Esophagus muscularis mucosa (tissue), 4 donors: ENCODE results near the gene AP1M2. TPM values are rescaled to one million over a fixed set of nuclear protein-coding genes. Genes with fewer than 3 reads are reported as not detected.
"Not testable (repeated sequence)": the region's sequence is repeated elsewhere in the genome, so short reads cannot be mapped to it uniquely, and the experiment has no call there.

Experiments
- DNase-seq: peaks from one replicate; pipeline ENCODE4 v3.0.0-alpha.2; 2017; ENCODE audit errors: extremely low spot score
- H3K27ac ChIP-seq, 4 donors: fragments of 200-600 bp; sonication (generic); replicated peaks in 1 of 4; 1 replicate in 3 of 4; 2 replicates in 1 of 4; pipeline ENCODE4 v1.5.1; 2016 to 2019; ENCODE audit warnings: mild to moderate bottlenecking in 1 of 4
- H3K27me3 ChIP-seq, 4 donors: fragments of 200-600 bp; sonication (generic); one replicate each; pipeline versions ENCODE4 v1.5.1 to v1.6.0; 2016 to 2019
- H3K36me3 ChIP-seq, 4 donors: fragments of 200-600 bp; sonication (generic); one replicate each; pipeline ENCODE4 v1.5.1; 2016 to 2019
- H3K4me1 ChIP-seq, 4 donors: fragments of 200-600 bp; sonication (generic); one replicate each; pipeline ENCODE4 v1.5.1; 2016 to 2019
- H3K4me3 ChIP-seq, 4 donors: fragments of 200-600 bp; sonication (generic); 1 replicate in 2 of 4; 2 replicates in 2 of 4; pipeline ENCODE4 v1.5.1; 2016 to 2019; ENCODE audit warnings: mild to moderate bottlenecking in 4 of 4, moderate library complexity in 1 of 4
- H3K9me3 ChIP-seq, 4 donors: fragments of 200-600 bp; sonication (generic); 1 replicate in 3 of 4; 2 replicates in 1 of 4; pipeline ENCODE4 v1.5.1; 2016 to 2019
- EP300 ChIP-seq: sonication (generic); formaldehyde crosslinking; IDR thresholded peaks from one replicate; pipeline ENCODE4 v1.6.1; 2017; ENCODE audit warnings: antibody characterized with exemption
- POLR2A ChIP-seq: fragments of 450-650 bp; IDR thresholded peaks from one replicate; pipeline ENCODE4 v1.6.1; 2017; ENCODE audit warnings: antibody characterized with exemption, moderate library complexity, mild to moderate bottlenecking, low read depth
- POLR2AphosphoS5 ChIP-seq, 2 donors: sonication (generic); formaldehyde crosslinking; IDR thresholded peaks; one replicate each; pipeline ENCODE4 v1.6.1; 2017; ENCODE audit warnings: antibody characterized with exemption in 2 of 2
- WGBS: methylation state at CpG from one replicate; pipeline ENCODE4 v1.1.5; 2018; 5-methylcytosine and 5-hydroxymethylcytosine counted together
- intact Hi-C: fragments of 100-400 bp; cut with DNase I; formaldehyde crosslinking; loops from one replicate; pipeline ENCODE4 v1.15.1; 2023
- total RNA-seq, 4 donors: library from RNA; depleted of rRNA; stranded (reverse); fragments of >200 nt; gene quantifications; one replicate each; pipeline versions ENCODE4 v1.1.0 to v1.2.1, GENCODE V29; 2016
- TF ChIP-seq, protein P1 (sequence below), 3 experiments: fragments of 200-600 bp in 2 of 3; fragments of 450-650 bp in 1 of 3; sonication (generic) in 2 of 3; IDR thresholded peaks; one replicate each; pipeline ENCODE4 v1.5.1; 2017 to 2019; ENCODE audit warnings: antibody characterized with exemption in 3 of 3, mild to moderate bottlenecking in 2 of 3, moderate library complexity in 1 of 3

The AP1M2 gene
- total RNA-seq, 4 donors from 2014 or later = not detected

DNA sequence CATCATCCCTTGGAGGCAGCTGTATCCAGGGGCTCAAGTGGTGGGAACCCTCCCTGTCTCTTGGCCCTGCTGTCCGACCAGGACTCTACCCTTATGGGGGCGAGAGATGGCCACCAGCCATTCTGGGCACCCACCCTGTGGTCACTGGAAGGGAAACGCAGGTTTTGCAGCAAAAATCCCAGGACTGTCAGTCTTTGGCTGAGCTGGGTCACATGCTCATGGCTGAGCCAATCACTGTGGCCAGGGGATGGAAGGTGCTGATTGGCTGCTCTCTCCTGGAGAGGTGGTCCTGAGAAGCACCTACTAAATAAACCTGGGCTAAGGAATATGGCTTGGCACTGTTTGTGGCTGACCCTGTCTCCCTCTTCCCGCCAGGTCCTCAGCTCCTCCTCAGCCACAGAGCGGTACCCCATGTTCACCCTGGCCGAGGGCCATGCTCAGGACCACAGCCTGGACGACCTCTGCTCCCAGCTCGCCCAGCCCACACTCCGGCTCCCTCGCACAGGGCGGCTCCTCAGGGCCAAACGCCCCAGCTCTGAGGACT is 34.5 kb downstream of the AP1M2 start:
- peaks cover 0 to 4% (median 0%) of the 10 kb centered on the region in 4 donors for H3K4me1 ChIP-seq
- no peak overlapping the region for H3K4me3 ChIP-seq
- H3K9me3 ChIP-seq = no peaks in the 10 kb centered on the region
- WGBS = 78% methylated on average over 12 of the region's 12 CpGs
- peaks cover 68 to 100% (median 98%) of the 10 kb centered on the region in 4 donors for H3K36me3 ChIP-seq
- DNase-seq = no peak
- no peak overlapping the region for H3K27ac ChIP-seq
- no peaks in the 10 kb centered on the region for H3K27me3 ChIP-seq
- TF ChIP-seq POLR2A (no peak), POLR2AphosphoS5 (IDR thresholded peaks at IDR 0.05) (no peak), EP300 (no peak)
- TF ChIP-seq, protein P1, sequence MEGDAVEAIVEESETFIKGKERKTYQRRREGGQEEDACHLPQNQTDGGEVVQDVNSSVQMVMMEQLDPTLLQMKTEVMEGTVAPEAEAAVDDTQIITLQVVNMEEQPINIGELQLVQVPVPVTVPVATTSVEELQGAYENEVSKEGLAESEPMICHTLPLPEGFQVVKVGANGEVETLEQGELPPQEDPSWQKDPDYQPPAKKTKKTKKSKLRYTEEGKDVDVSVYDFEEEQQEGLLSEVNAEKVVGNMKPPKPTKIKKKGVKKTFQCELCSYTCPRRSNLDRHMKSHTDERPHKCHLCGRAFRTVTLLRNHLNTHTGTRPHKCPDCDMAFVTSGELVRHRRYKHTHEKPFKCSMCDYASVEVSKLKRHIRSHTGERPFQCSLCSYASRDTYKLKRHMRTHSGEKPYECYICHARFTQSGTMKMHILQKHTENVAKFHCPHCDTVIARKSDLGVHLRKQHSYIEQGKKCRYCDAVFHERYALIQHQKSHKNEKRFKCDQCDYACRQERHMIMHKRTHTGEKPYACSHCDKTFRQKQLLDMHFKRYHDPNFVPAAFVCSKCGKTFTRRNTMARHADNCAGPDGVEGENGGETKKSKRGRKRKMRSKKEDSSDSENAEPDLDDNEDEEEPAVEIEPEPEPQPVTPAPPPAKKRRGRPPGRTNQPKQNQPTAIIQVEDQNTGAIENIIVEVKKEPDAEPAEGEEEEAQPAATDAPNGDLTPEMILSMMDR (IDR thresholded peaks at IDR 0.05) = no peak
- intact Hi-C loops = loop anchor here (5.0 kb wide), 1 partner anchor 50 kb away; the partner anchor contains the start of gene KEAP1

GRCh38 chr19:10551698-10552301 is 35.3 kb downstream of the AP1M2 start:
- Histone ChIP-seq H3K27me3 (no peaks in the 10 kb centered on the region), H3K36me3 (peaks cover 73 to 100% (median 98%) of the 10 kb centered on the region in 4 donors), H3K9me3 (no peaks in the 10 kb centered on the region), H3K27ac (no peak overlapping the region), H3K4me1 (peaks cover 0 to 4% (median under 1%) of the 10 kb centered on the region in 4 donors), H3K4me3 (no peak overlapping the region)
- intact Hi-C loops = loop anchor here (5.0 kb wide), 1 partner anchor 49 kb away; the partner anchor contains the start of gene KEAP1
- TF ChIP-seq POLR2AphosphoS5 (IDR thresholded peaks at IDR 0.05) (no peak), POLR2A (no peak), EP300 (no peak)
- TF ChIP-seq, protein P1 (IDR thresholded peaks at IDR 0.05) = no peak
- no peak for DNase-seq
- WGBS = 94% methylated on average over 10 of the region's 12 CpGs

DNA sequence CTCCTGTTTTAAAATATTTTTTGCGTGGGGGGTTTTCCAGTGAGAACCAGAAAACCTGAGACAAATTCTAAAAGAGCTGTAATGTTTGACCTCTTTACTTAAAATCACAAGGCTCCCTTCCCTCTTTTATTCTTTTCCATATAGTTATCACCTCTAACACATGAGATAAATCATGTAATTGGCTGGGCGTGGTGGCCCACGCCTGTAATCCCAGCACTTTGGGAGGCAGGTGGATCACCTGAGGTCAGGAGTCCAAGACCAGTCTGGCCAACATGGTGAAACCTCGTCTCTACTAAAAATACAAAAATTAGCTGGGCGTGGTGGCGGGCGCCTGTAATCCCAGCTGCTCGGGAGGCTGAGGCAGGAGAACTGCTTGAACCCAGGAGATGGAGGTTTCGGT is 36.1 kb downstream of the AP1M2 start:
- not testable (repeated sequence) for DNase-seq, H3K4me3 ChIP-seq, H3K9me3 ChIP-seq, H3K27ac ChIP-seq, H3K4me1 ChIP-seq, H3K27me3 ChIP-seq
- intact Hi-C loops = loop anchor here (5.0 kb wide), 1 partner anchor 49 kb away; the partner anchor contains the start of gene KEAP1
- peaks cover 71 to 99% (median 96%) of the 10 kb centered on the region in 4 donors for H3K36me3 ChIP-seq
- 95% methylated on average over 9 of the region's 9 CpGs for WGBS

GRCh38 chr19:10550336-10550735 is 36.8 kb downstream of the AP1M2 start:
- Histone ChIP-seq H3K4me3 (no peak overlapping the region), H3K4me1 (peaks cover 5 to 16% (median 10%) of the 10 kb centered on the region in 4 donors), H3K36me3 (peaks cover 66 to 95% (median 91%) of the 10 kb centered on the region in 4 donors), H3K9me3 (no peaks in the 10 kb centered on the region), H3K27me3 (no peaks in the 10 kb centered on the region), H3K27ac (no peak overlapping the region)
- TF ChIP-seq, protein P1 (IDR thresholded peaks at IDR 0.05) = no peak
- TF ChIP-seq POLR2A (no peak), POLR2AphosphoS5 (IDR thresholded peaks at IDR 0.05) (no peak), EP300 (no peak)
- WGBS = 93% methylated on average over 6 of the region's 6 CpGs
- DNase-seq = no peak
- intact Hi-C loops = loop anchor here (5.0 kb wide), 1 partner anchor 48 kb away; the partner anchor contains the start of gene KEAP1

DNA sequence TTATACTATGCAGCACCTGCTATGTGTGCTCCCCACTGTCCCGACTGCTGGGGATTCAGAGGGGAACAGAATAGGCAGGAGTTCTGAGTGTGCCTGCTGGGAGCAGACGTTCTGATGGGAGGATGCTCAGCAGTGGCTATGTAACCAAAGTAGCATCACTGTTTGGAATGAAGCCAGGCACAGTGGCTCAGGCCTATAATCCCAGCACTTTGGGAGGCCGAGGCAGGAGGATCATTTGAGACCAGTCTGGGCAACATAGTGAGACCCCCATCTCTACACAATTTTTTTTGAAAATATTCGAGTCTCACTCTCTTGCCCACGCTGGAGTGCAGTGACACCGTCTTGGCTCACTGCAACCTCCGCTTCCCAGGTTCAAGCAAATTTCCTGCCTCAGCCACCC is 37.4 kb downstream of the AP1M2 start:
- H3K36me3 ChIP-seq = peaks cover 61 to 89% (median 85%) of the 10 kb centered on the region in 4 donors
- intact Hi-C loops = loop anchor here (5.0 kb wide), 1 partner anchor 47 kb away; the partner anchor contains the start of gene KEAP1

More for the DNA sequence above, 37.4 kb downstream of the AP1M2 start:
- Histone ChIP-seq H3K27ac (no peak overlapping the region), H3K27me3 (no peaks in the 10 kb centered on the region), H3K4me1 (peaks cover 11 to 22% (median 16%) of the 10 kb centered on the region in 4 donors), H3K9me3 (no peaks in the 10 kb centered on the region), H3K4me3 (no peak overlapping the region)
- WGBS = 81% methylated on average over 7 of the region's 7 CpGs
- DNase-seq = no peak
- TF ChIP-seq POLR2AphosphoS5 (IDR thresholded peaks at IDR 0.05) (no peak), POLR2A (no peak), EP300 (no peak)
- TF ChIP-seq, protein P1 (IDR thresholded peaks at IDR 0.05) = no peak
